Spinal cord (tissue), 10 donors: Measurements from ENCODE around the gene TBL1XR1. TPM values are rescaled to one million over a fixed set of nuclear protein-coding genes. Genes with fewer than 3 reads are reported as not detected.

Experiments used
- DNase-seq, 6 donors: peaks; one replicate each; pipeline versions ENCODE4 v3.0.0 to v3.0.0-alpha.2; 2013 to 2015; ENCODE audit warnings: low spot score in 6 of 6, low read depth in 4 of 6
- H3K27ac ChIP-seq: one replicate; pipeline ENCODE4 v1.5.1; 2013; ENCODE audit warnings: low read depth, low read length, control low read depth
- H3K27me3 ChIP-seq: one replicate; pipeline ENCODE4 v1.6.1; 2013; ENCODE audit warnings: low read length; ENCODE audit not compliant: control insufficient read depth, insufficient read depth
- H3K36me3 ChIP-seq: one replicate; pipeline ENCODE4 v1.6.1; 2013; ENCODE audit warnings: low read length; ENCODE audit not compliant: control insufficient read depth, insufficient read depth
- H3K4me1 ChIP-seq: one replicate; pipeline ENCODE4 v1.6.1; 2013; ENCODE audit warnings: low read length; ENCODE audit not compliant: control insufficient read depth, insufficient read depth
- H3K4me3 ChIP-seq: one replicate; pipeline ENCODE4 v1.5.1; 2013; ENCODE audit warnings: low read depth, low read length, control low read depth
- H3K9me3 ChIP-seq: one replicate; pipeline ENCODE4 v1.6.1; 2013; ENCODE audit warnings: low read length; ENCODE audit not compliant: control insufficient read depth, insufficient read depth
- WGBS: methylation state at CpG from one replicate; pipeline ENCODE4 v1.1.5; 2013; ENCODE audit warnings: missing lambda C conversion rate; ENCODE audit not compliant: insufficient coverage; 5-methylcytosine and 5-hydroxymethylcytosine counted together
- polyA plus RNA-seq, 2 donors: library from polyadenylated mRNA; unstranded; fragments of 120-200 nt; gene quantifications; one replicate each; pipeline ENCODE4 v1.2.1, GENCODE V29; 2013; ENCODE audit not compliant: insufficient read length in 2 of 2
- small RNA-seq: library from RNA; depleted of rRNA; stranded (forward); fragments of <200 nt; gene quantifications from one replicate; pipeline ENCODE3, GENCODE V24; 2014; ENCODE audit warnings: low replicate concordance
- total RNA-seq, 2 donors: library from RNA; depleted of rRNA in 1 of 2; stranded (reverse); fragments of 120-200 nt in 1 of 2; fragments of >200 nt in 1 of 2; gene quantifications; one replicate each; pipeline versions ENCODE4 v1.2.3 to v1.2.4, GENCODE V29; 2013 to 2014
- donor health status: healthy.

Gene TBL1XR1
- total and polyA plus RNA-seq, 4 donors: 81.6 to 193 (median 110) TPM

DNA sequence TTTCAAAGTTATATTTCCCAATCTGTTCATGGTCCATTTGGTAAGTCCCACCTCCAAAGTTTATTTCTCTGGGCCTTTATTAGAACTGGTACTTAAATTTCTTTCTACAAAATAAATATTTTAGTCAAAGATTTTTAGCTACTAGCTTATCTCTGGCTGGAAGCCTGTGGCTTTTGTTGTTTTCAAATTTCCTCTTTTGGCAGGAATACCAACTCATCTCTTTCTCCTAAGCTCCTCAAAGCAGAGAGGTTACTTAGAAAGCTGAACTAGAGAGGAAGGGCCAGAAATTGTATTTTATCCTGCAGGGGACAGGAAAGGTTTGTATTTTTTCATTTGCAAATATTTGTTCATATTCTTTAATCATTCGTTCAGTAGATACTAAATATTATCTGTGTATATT, 227.8 kb downstream of the TBL1XR1 start:
- H3K9me3 ChIP-seq: no peaks in the 10 kb centered on the region
- WGBS: no CpG with 5 or more reads among the region's 1 CpG
- no peak overlapping the region for H3K27ac ChIP-seq
- no peaks in the 10 kb centered on the region for H3K4me1 ChIP-seq
- no peaks in the 10 kb centered on the region for H3K27me3 ChIP-seq
- no peak for DNase-seq
- no peaks in the 10 kb centered on the region for H3K36me3 ChIP-seq
- no peak overlapping the region for H3K4me3 ChIP-seq

Small RNA genes lying within 50 kb of the gene (small RNA-seq; reads per million reads assigned to genes)
- gene RF00019 (not detected), gene RNU6-681P (not detected)
